Measurements from ENCODE around the gene SPX.

SPX gene

GRCh38 chr12:21538061-21538653 lies 12.1 kb downstream of the SPX start:
- DNase-seq (ENCODE audit: low read depth, low spot score) = no peak

GRCh38 chr12:21539797-21540196 lies 13.7 kb downstream of the SPX start:
- no peak for DNase-seq (ENCODE audit: low read depth, low spot score)

DNA sequence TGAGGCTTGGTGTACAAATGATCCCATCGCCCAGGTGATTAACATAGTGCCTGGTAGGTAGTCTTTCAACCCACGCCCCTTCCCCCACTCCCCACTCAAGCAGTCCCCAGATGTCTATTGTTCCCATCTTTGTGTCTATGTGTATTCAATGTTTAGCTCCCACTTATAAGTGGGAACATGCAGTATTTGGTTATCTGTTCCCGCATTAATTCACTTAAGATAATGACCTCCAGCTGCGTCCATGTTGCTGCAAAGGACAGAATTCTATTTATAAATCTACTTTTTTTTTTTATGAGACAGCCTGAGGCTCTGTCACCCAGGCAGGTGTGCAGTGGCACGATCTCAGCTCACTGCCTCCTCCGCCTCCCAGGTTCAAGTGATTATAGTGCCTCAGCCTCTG lies 15.7 kb downstream of the SPX start:
- DNase-seq (ENCODE audit: low read depth, low spot score) = no peak

DNA sequence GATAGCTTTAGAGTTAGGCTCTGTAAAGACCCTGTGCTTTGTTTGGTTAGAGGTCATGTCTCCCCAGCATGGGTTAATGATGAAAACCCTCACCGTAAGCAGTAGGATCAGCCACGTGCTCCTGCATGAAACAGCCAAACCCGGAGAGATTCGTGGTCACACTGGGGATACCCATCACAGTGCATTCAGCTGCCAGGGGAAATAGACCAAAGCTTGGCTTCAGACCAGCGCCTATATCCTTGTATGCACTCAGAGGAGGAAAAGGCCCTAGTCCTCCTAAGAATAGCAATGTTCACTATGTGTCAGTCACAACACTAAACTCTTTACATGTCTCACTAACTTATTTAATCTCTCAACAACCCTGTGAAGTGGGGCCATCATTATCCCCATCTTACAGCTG lies 16.3 kb downstream of the SPX start:
- no peak for DNase-seq (ENCODE audit: low read depth, low spot score)

GRCh38 chr12:21543151-21543550 lies 17.1 kb downstream of the SPX start:
- no peak for DNase-seq (ENCODE audit: low read depth, low spot score)

- DNase-seq (ENCODE audit: low read depth, low spot score) = no peak
These were observed 19.5 kb downstream of the SPX start for GRCh38 chr12:21545557-21545956.

- DNase-seq (ENCODE audit: low read depth, low spot score) = no peak
These were observed 20.6 kb downstream of the SPX start for GRCh38 chr12:21546716-21547115.

GRCh38 chr12:21547437-21547836 lies 21.3 kb downstream of the SPX start:
- DNase-seq (ENCODE audit: low read depth, low spot score) = no peak

DNA sequence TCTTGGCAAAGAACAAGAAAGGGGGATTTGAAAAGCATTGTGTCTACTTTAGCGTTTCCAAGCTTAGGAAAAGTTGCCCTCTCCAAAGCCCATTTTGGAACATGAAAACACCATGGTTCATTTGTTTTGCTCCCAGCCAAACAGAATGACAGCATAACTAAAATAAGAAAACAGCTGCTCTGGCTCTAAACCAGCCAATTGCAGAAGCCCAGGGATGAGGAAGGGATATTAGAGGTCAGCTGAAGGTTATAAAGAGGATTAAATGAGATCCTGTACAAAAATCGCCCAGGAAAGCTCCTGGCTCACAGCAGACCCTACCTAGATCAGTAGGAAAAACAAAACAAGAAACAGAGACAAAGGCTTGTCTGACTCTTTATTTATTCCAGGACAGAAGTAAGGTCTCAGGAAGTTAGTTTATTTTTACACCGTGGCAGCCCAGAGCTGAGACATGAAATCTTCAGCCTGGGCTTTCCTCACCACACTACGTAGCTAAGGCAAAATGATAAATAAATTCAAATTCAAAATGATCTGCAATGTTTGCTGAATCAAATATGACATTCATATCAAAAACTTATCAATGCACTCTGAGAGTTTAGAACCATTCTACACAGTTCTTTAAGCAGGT lies 25.9 kb downstream of the SPX start:
- DNase-seq (ENCODE audit: low read depth, low spot score) = no peak

DNA sequence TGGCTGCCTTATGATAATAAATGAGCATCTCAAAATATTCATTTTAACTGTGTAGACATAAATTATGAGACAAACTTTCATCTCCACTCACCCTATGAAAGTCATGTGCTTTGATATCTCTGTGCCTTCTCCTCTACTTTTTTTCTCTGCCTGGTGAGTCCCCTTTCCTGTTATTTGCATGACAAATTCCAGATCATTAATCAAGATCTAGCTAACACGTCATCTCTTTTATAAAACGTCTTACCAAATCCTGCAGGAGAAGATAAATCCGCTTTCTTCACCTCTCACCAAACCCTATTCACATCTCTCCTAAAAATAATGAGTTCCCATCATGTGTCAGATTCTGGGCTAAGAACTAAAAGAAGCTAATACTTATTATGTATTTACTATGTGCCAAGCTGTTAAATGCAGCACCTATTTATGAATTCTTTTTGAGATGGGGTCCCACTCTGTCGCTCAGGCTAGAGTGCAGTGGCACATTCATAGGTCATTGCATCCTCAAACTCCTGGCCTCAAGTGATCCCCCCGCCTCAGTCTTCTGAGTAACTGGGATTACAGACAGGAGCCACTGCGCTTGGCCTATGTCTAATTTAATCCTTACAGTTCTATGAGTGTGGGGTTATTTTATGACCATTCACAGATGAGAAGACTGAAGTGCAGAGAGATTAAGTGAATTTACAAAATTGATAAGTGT lies 26.7 kb downstream of the SPX start:
- DNase-seq (ENCODE audit: low read depth, low spot score) = no peak

DNA sequence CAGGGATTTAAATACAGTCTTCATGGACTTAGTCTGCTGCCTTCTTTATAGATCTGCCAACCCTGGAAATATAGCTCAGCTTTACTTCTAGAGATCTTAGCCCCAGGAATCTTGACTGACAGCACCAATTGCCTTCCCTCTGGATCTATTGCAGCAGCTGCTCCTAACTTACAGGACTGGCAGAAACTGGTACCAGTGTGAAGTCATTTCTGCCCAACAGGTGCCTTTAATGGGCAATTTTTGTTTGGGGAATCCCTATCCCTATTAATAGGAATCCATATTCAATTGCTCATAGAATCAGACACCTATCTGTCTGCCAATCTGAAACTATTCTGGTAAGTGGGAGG lies 27.2 kb downstream of the SPX start:
- no peak for DNase-seq (ENCODE audit: low read depth, low spot score)

- no peak for DNase-seq (ENCODE audit: low read depth, low spot score)
These were observed 32.1 kb downstream of the SPX start for GRCh38 chr12:21558100-21558679.

- DNase-seq (ENCODE audit: low read depth, low spot score) = no peak
These were observed 33.9 kb downstream of the SPX start for GRCh38 chr12:21559855-21560569.

- DNase-seq (ENCODE audit: low read depth, low spot score) = no peak
These were observed 35.1 kb downstream of the SPX start for GRCh38 chr12:21561158-21561557.

DNA sequence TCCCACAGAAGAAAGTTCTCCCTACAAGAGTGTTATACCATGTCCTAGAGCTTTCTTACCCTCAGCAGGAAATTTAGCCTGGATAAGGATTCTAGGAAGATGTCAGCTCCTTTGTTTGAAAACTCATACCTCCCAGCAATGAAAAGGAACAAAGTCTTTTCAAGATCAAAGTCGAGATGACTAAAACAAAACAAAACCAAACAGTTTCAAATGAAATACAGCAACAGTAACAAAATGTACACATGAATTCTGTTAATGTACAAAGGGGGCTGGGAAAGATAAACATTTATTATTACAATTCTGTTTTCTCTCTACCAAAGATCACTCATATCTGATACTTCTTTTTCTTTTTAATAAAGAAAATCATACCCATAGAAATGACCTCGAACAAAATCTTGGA lies 36.8 kb downstream of the SPX start:
- no peak for DNase-seq (ENCODE audit: low read depth, low spot score)

DNA sequence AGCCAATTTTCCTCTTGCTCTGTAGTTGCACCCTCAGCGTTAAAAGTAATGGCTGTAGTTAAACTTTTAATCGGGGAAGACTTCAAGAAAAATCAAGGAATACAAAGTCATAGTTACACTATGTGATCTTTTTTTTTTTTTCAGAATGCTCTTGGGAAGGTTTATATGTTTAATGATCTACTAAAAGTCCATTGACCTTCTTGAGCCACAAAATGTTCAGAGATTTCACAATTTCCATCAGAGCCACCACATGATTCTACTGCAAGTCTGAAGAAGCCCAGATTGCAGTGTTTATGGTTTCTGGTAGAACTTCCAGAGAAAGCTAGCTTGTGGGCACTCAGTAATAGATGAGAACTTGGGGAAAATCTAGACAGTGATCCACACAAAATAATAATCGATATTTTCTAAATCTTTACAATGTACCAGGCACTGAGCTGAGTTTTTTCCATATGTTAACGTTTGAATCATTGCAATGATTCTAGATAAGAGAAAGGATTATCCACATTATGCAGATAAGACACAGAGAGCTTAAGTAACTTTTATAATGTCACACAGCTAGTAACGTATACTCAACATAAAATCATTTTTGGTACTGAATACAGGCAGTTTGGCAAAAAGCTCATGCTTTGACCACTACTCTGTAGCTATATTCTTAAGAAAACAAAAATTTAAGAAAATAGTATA lies 40.3 kb downstream of the SPX start:
- no peak for DNase-seq (ENCODE audit: low read depth, low spot score)

- no peak for DNase-seq (ENCODE audit: low read depth, low spot score)
These were observed 40.9 kb downstream of the SPX start for GRCh38 chr12:21566907-21567394.

DNA sequence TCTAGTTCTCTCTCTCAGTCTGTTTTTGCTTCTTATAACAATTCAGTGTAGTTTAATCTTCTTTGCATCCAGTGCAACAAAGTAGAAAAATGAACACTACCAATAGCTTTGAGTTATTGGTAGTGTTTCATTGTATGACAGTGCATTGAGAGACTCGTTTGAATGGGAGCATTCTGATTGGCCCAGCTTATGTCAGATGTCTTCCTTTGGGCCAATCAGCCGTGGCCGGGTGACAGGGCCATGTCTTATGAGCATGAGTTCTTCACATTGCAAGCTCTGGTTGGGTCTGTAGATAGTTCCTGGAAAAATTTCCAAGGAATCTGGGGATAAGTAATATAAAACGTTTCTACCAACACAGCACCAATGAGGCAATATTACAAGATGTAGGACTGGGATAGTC lies 42.0 kb downstream of the SPX start:
- DNase-seq (ENCODE audit: low read depth, low spot score) = no peak

GRCh38 chr12:21571046-21571445 lies 45.0 kb downstream of the SPX start:
- DNase-seq (ENCODE audit: low read depth, low spot score) = no peak

- no peak for DNase-seq (ENCODE audit: low read depth, low spot score)
These were observed 47.8 kb downstream of the SPX start for GRCh38 chr12:21573733-21574358.

- no peak for DNase-seq (ENCODE audit: low read depth, low spot score)
These were observed 50.3 kb downstream of the SPX start for GRCh38 chr12:21576431-21576830.

Data from activated naive CD8-positive, alpha-beta T cell treated with anti-CD3 and anti-CD28 coated beads, Interleukin-2, amount 50 U/mL, for 16 hours (primary cell).